SK-N-MC (cell line): Measurements from ENCODE around the gene ADAM17.

Experiments
- EZH2 ChIP-seq: fragments of 200-600 bp; sonication (generic); IDR thresholded peaks from one replicate; pipeline ENCODE4 v1.6.1; 2017; ENCODE audit warnings: antibody characterized with exemption
- POLR2AphosphoS5 ChIP-seq: IDR thresholded peaks from 2 replicates; pipeline ENCODE4 v1.6.1; 2012; ENCODE audit warnings: mild to moderate bottlenecking, low read depth, low read length, borderline replicate concordance

DNA sequence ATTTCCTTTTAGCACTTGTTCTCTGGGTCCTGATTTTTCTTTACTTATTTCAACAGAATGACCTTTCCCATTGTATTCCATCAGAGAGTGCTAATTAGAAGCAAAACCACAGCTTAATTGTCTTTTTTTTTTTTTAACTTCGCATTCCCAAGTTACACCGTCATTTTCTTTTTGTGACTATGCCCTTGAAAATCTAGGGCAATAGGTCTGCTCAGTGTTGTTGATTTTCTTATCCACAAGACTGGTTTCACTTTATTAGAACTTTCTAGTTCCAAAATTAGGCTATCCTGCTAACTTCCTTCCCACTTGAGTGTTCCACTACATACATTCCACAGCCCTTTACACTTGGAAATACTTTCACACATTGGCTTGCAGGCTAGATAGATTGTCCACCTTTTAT, 18.7 kb upstream of the ADAM17 start:
- TF ChIP-seq POLR2AphosphoS5 (no peak), EZH2 (no peak)
